Endothelial cell of umbilical vein (primary cell): ENCODE data around the gene CHM. TPM values are rescaled to one million over a fixed set of nuclear protein-coding genes. Genes with fewer than 3 reads are reported as not detected.

Source experiments
- BruUV-seq: library from RNA; stranded (reverse); fragments of 400-500 nt; replicated peaks from 2 replicates; lab custom pipeline; 2021; lab: Mats Ljungman, UMichigan
- CTCF ChIA-PET: fragments of 300-600, 350-600 bp; sonication (Branson Sonifier 250); formaldehyde crosslinking; loops from one replicate; lab custom pipeline; 2021; ENCODE audit warnings: antibody characterized with exemption, inconsistent platforms; lab: Charles Lee
- POLR2A ChIA-PET: fragments of 300-600, 350-600 bp; sonication (Branson Sonifier 250); formaldehyde crosslinking; loops from one replicate; lab custom pipeline; 2021; ENCODE audit warnings: antibody characterized with exemption, inconsistent platforms; lab: Charles Lee
- DNase-seq: peaks from one replicate; pipeline ENCODE4 v3.0.0-alpha.2; 2011; ENCODE audit warnings: low read depth, low spot score
- FAIRE-seq: peaks from 2 replicates; lab custom pipeline; 2011; peaks lifted over from hg19 to GRCh38; lab: Jason Lieb, UNC
- H2AFZ ChIP-seq: 2 replicates; pipeline ENCODE4 v1.6.0; 2012; ENCODE audit warnings: low read depth, low read length, control low read depth, inconsistent platforms
- H3K27ac ChIP-seq: 2 replicates; pipeline ENCODE4 v1.5.1; 2011; ENCODE audit warnings: low read depth, mild to moderate bottlenecking, control low read depth, low read length, moderate library complexity; ENCODE audit not compliant: insufficient read depth
- H3K27me3 ChIP-seq, 2 experiments: 2 replicates each; pipeline versions ENCODE4 v1.6.0 to v1.6.1; 2011; ENCODE audit warnings: low read length in 2 of 2, mixed read lengths in 1 of 2; ENCODE audit not compliant: control insufficient read depth in 2 of 2, insufficient read depth in 2 of 2
- H3K36me3 ChIP-seq, 2 experiments: 2 replicates in 1 of 2; 3 replicates in 1 of 2; pipeline ENCODE4 v1.5.1; 2011; ENCODE audit warnings: low read length in 2 of 2, mild to moderate bottlenecking in 1 of 2, moderate library complexity in 1 of 2; ENCODE audit not compliant: control insufficient read depth in 2 of 2, insufficient read depth in 2 of 2; ENCODE audit errors: extremely low read depth in 1 of 2
- H3K4me1 ChIP-seq: 3 replicates; pipeline ENCODE4 v1.5.1; 2011; ENCODE audit warnings: mild to moderate bottlenecking, low read length; ENCODE audit not compliant: control insufficient read depth, insufficient read depth; ENCODE audit errors: extremely low read depth
- H3K4me2 ChIP-seq: 2 replicates; pipeline ENCODE4 v1.6.1; 2011; ENCODE audit warnings: low read length, control low read depth, mixed read lengths; ENCODE audit not compliant: insufficient read depth
- H3K4me3 ChIP-seq, 3 experiments: fragments of 200-600 bp in 1 of 3; sonication (generic), shearing (Covaris generic) in 1 of 3; replicated peaks in 1 of 3; 2 replicates each; pipeline ENCODE4 v1.5.1; 2011 to 2016; ENCODE audit warnings: control low read depth in 3 of 3, low read length in 3 of 3, mild to moderate bottlenecking in 2 of 3, inconsistent platforms in 1 of 3, low read depth in 1 of 3, moderate library complexity in 1 of 3; ENCODE audit not compliant: insufficient read depth in 1 of 3
- H3K79me2 ChIP-seq: 2 replicates; pipeline ENCODE4 v1.6.0; 2012; ENCODE audit warnings: low read length, inconsistent platforms; ENCODE audit not compliant: control insufficient read depth, insufficient read depth
- H3K9ac ChIP-seq: replicated peaks from 2 replicates; pipeline ENCODE3; 2011; ENCODE audit warnings: low read length, control low read depth; ENCODE audit not compliant: insufficient read depth; ENCODE audit errors: extremely low read depth
- H3K9me1 ChIP-seq: replicated peaks from 3 replicates; pipeline ENCODE4 v1.6.0; 2011; ENCODE audit warnings: mild to moderate bottlenecking, low read length; ENCODE audit not compliant: control insufficient read depth, insufficient read depth; ENCODE audit errors: extremely low read depth
- H3K9me3 ChIP-seq: replicated peaks from 2 replicates; pipeline ENCODE4 v1.5.1; 2012; ENCODE audit warnings: low read length, inconsistent platforms; ENCODE audit not compliant: control insufficient read depth, insufficient read depth
- H4K20me1 ChIP-seq: replicated peaks from 2 replicates; pipeline ENCODE3; 2011; ENCODE audit warnings: mild to moderate bottlenecking, low read length; ENCODE audit not compliant: control insufficient read depth, insufficient read depth; ENCODE audit errors: extremely low read depth
- EZH2 ChIP-seq: IDR thresholded peaks from 2 replicates; pipeline ENCODE4 v1.6.1; 2012; ENCODE audit warnings: borderline replicate concordance, low read depth, mild to moderate bottlenecking, moderate library complexity, low read length, inconsistent platforms; ENCODE audit not compliant: severe bottlenecking
- FOS ChIP-seq: IDR thresholded peaks from 2 replicates; pipeline ENCODE4 v1.6.1; 2011; ENCODE audit warnings: mild to moderate bottlenecking, low read length, moderate library complexity, borderline replicate concordance; ENCODE audit not compliant: insufficient read depth
- GATA2 ChIP-seq: IDR thresholded peaks from 2 replicates; pipeline ENCODE4 v1.7.0; 2011; ENCODE audit warnings: low read depth, mild to moderate bottlenecking, moderate library complexity, mixed read lengths, low read length; ENCODE audit not compliant: insufficient read length, insufficient read depth
- JUN ChIP-seq: IDR thresholded peaks from 2 replicates; pipeline ENCODE4 v1.6.1; 2011; ENCODE audit warnings: borderline replicate concordance, low read depth; ENCODE audit not compliant: insufficient read length, insufficient read depth
- MYC ChIP-seq: IDR thresholded peaks from one replicate; pipeline ENCODE4 v1.6.1; 2011; ENCODE audit warnings: mild to moderate bottlenecking, low read depth, low read length
- POLR2A ChIP-seq: IDR thresholded peaks from 2 replicates; pipeline ENCODE4 v1.6.1; 2012; ENCODE audit warnings: low read depth, mild to moderate bottlenecking, control low read depth, low read length
- POLR2AphosphoS5 ChIP-seq: IDR thresholded peaks from 2 replicates; pipeline ENCODE4 v1.6.1; 2012; ENCODE audit warnings: low read depth, mild to moderate bottlenecking, control low read depth, low read length, moderate library complexity; ENCODE audit not compliant: insufficient read depth
- dilution Hi-C: fragments of 300-500 bp; cut with MboI; formaldehyde crosslinking; loops from one replicate; pipeline ENCODE4 v1.15.0; 2019; ENCODE audit warnings: low sequenced_read_pairs; ENCODE audit not compliant: extremely low pct_ligation_motif_present
- intact Hi-C: fragments of 100-400 bp; cut with micrococcal nuclease; formaldehyde crosslinking; loops from one replicate; pipeline ENCODE4 v1.10.0; 2022
- polyA plus RNA-seq, 4 experiments: library from polyadenylated mRNA; depleted of rRNA in 3 of 4; stranded (reverse) in 3 of 4; unstranded in 1 of 4; fragments of >200 nt; gene quantifications; 2 replicates each; pipeline versions ENCODE4 v1.2.1 to v1.2.3, GENCODE V29; 2011 to 2012; ENCODE audit warnings: missing spikeins in 1 of 4
- total RNA-seq: library from RNA; stranded (reverse); gene quantifications from 2 replicates; pipeline ENCODE4 v1.2.3, GENCODE V29; 2021
- TF ChIP-seq, protein P1 (sequence below), 2 donors: IDR thresholded peaks; 1 replicate in 1 of 2; 2 replicates in 1 of 2; pipeline ENCODE4 v1.5.1; 2011; ENCODE audit warnings: low read length in 2 of 2, mild to moderate bottlenecking in 2 of 2, moderate library complexity in 2 of 2, control low read depth in 1 of 2, inconsistent platforms in 1 of 2, low read depth in 1 of 2; ENCODE audit not compliant: insufficient read depth in 1 of 2; ENCODE audit errors: extremely low read depth in 1 of 2
- TF ChIP-seq, protein P2 (sequence below): IDR thresholded peaks from 2 replicates; pipeline ENCODE4 v1.6.1; 2011; ENCODE audit not compliant: insufficient read depth, insufficient read length

CHM gene
- total and polyA plus RNA-seq, 2 donors (not counting 3 experiments of a cell fraction or from before 2014, with no cell fraction given): 10.5 to 18.4 TPM

DNA sequence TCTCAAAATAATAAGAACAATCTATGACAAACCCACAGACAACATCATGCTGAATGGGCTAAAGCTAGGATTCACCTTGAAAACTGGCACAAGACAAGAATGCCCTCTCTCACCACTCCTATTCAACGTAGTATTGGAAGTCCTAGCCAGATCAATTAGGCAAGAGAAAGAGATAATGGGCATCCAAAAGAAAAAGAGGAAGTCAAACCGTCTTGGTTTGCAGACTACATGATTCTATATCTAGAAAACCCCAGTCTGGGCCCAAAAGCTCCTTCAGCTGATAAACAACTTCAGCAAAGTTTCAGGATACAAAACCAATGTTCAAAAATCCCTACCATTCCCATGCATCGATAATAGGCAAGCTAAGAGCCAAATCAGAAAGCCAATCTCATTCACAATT is 59.0 kb downstream of the CHM start:
- intact Hi-C loops (no loop called here), dilution Hi-C loops (no loop called here)
- H3K27me3 ChIP-seq: no peaks in the 10 kb centered on the region
- H3K4me1 ChIP-seq: peaks cover 6% of the 10 kb centered on the region
- H3K9me1 ChIP-seq: no peaks in the 10 kb centered on the region
- H3K36me3 ChIP-seq: no peaks in the 10 kb centered on the region
- no peaks in the 10 kb centered on the region for H3K9me3 ChIP-seq
- peaks cover 21% of the 10 kb centered on the region for H3K79me2 ChIP-seq
- TF ChIP-seq EZH2 (no peak), POLR2A (no peak), FOS (no peak), POLR2AphosphoS5 (no peak), JUN (no peak), GATA2 (no peak), MYC (no peak)
- TF ChIP-seq, protein P1, sequence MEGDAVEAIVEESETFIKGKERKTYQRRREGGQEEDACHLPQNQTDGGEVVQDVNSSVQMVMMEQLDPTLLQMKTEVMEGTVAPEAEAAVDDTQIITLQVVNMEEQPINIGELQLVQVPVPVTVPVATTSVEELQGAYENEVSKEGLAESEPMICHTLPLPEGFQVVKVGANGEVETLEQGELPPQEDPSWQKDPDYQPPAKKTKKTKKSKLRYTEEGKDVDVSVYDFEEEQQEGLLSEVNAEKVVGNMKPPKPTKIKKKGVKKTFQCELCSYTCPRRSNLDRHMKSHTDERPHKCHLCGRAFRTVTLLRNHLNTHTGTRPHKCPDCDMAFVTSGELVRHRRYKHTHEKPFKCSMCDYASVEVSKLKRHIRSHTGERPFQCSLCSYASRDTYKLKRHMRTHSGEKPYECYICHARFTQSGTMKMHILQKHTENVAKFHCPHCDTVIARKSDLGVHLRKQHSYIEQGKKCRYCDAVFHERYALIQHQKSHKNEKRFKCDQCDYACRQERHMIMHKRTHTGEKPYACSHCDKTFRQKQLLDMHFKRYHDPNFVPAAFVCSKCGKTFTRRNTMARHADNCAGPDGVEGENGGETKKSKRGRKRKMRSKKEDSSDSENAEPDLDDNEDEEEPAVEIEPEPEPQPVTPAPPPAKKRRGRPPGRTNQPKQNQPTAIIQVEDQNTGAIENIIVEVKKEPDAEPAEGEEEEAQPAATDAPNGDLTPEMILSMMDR (IDR thresholded peaks at IDR 0.05; ENCODE audit: extremely low read depth in 1 of 2, insufficient read depth in 1 of 2, low read depth in 1 of 2, low read length in 2 of 2): no peak
- TF ChIP-seq, protein P2, sequence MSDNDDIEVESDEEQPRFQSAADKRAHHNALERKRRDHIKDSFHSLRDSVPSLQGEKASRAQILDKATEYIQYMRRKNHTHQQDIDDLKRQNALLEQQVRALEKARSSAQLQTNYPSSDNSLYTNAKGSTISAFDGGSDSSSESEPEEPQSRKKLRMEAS: no peak
- H3K4me2 ChIP-seq: no peak overlapping the region
- H4K20me1 ChIP-seq: no peaks in the 10 kb centered on the region
- CTCF ChIA-PET: no interaction called here
- DNase-seq: no peak
- no peak overlapping the region for H3K9ac ChIP-seq
- H2AFZ ChIP-seq: no peak overlapping the region
- no peak overlapping the region for H3K27ac ChIP-seq
- POLR2A ChIA-PET: no interaction called here
- no TSS peak for BruUV-seq
- H3K4me3 ChIP-seq: no peak overlapping the region
- peak; percentile 31 for FAIRE-seq
